Parathyroid adenoma (tissue), 2 donors: Measurements from ENCODE around the gene AMPD1.

Experiments used
- H2AFZ ChIP-seq: fragments of 300-600 bp; sonication (generic); one replicate; pipeline ENCODE4 v1.7.0; 2017; ENCODE audit warnings: antibody characterized with exemption, mild to moderate bottlenecking
- H3K27ac ChIP-seq: fragments of 300-600 bp; sonication (generic); one replicate; pipeline ENCODE4 v1.7.0; 2017
- H3K27me3 ChIP-seq: fragments of 300-600 bp; sonication (generic); one replicate; pipeline ENCODE4 v1.7.0; 2017; ENCODE audit warnings: low read length; ENCODE audit not compliant: control insufficient read depth, insufficient read depth
- H3K36me3 ChIP-seq: fragments of 300-600 bp; sonication (generic); one replicate; pipeline ENCODE4 v1.7.0; 2017; ENCODE audit warnings: low read length; ENCODE audit not compliant: control insufficient read depth, insufficient read depth
- H3K4me1 ChIP-seq: fragments of 300-600 bp; sonication (generic); one replicate; pipeline ENCODE4 v1.7.0; 2017; ENCODE audit warnings: control low read depth
- H3K4me2 ChIP-seq: fragments of 300-600 bp; sonication (generic); one replicate; pipeline ENCODE4 v1.7.0; 2017; ENCODE audit warnings: low read length
- H3K4me3 ChIP-seq: fragments of 300-600 bp; sonication (generic); one replicate; pipeline ENCODE4 v1.7.0; 2017; ENCODE audit warnings: low read depth, low read length
- H3K79me2 ChIP-seq: fragments of 300-600 bp; sonication (generic); one replicate; pipeline ENCODE4 v1.7.0; 2017; ENCODE audit warnings: control low read depth
- H3K9ac ChIP-seq: fragments of 300-600 bp; sonication (generic); one replicate; pipeline ENCODE4 v1.7.0; 2017; ENCODE audit warnings: mild to moderate bottlenecking
- H3K9me3 ChIP-seq: fragments of 300-600 bp; sonication (generic); one replicate; pipeline ENCODE4 v1.7.0; 2017; ENCODE audit warnings: low read length; ENCODE audit not compliant: control insufficient read depth
- CTCF ChIP-seq: fragments of 300-600 bp; sonication (generic); IDR thresholded peaks from one replicate; pipeline ENCODE4 v1.7.0; 2017; ENCODE audit warnings: antibody characterized with exemption, mild to moderate bottlenecking
- donor health status: primary hyperparathyroidism.

Gene AMPD1

GRCh38 chr1:114723457-114723856 lies 28.1 kb upstream of the AMPD1 start:
- H2AFZ ChIP-seq: no peak overlapping the region
- no peak overlapping the region for H3K27ac ChIP-seq
- H3K4me2 ChIP-seq: no peak overlapping the region

GRCh38 chr1:114720492-114720891 lies 25.1 kb upstream of the AMPD1 start:
- no peaks in the 10 kb centered on the region for H3K27me3 ChIP-seq
- peaks cover 3% of the 10 kb centered on the region for H3K79me2 ChIP-seq
- no peak overlapping the region for H3K27ac ChIP-seq
- H3K36me3 ChIP-seq: no peaks in the 10 kb centered on the region
- no peak overlapping the region for H3K4me2 ChIP-seq
- H3K4me1 ChIP-seq: no peaks in the 10 kb centered on the region
- H2AFZ ChIP-seq: no peak overlapping the region
- no peak for TF ChIP-seq CTCF
- no peak overlapping the region for H3K4me3 ChIP-seq
- H3K9ac ChIP-seq: no peak overlapping the region
- no peaks in the 10 kb centered on the region for H3K9me3 ChIP-seq

More at GRCh38 chr1:114723457-114723856, 28.1 kb upstream of the AMPD1 start:
- Histone ChIP-seq H3K79me2 (no peaks in the 10 kb centered on the region), H3K9ac (no peak overlapping the region), H3K4me1 (no peaks in the 10 kb centered on the region), H3K36me3 (no peaks in the 10 kb centered on the region), H3K4me3 (no peak overlapping the region), H3K9me3 (no peaks in the 10 kb centered on the region), H3K27me3 (no peaks in the 10 kb centered on the region)
- TF ChIP-seq CTCF: no peak

GRCh38 chr1:114719424-114719787 lies 24.1 kb upstream of the AMPD1 start:
- H3K27ac ChIP-seq: no peak overlapping the region
- H3K9ac ChIP-seq: no peak overlapping the region
- H3K4me1 ChIP-seq: no peaks in the 10 kb centered on the region
- H2AFZ ChIP-seq: no peak overlapping the region
- H3K4me3 ChIP-seq: no peak overlapping the region
- no peak for TF ChIP-seq CTCF
- peaks cover 3% of the 10 kb centered on the region for H3K79me2 ChIP-seq
- H3K9me3 ChIP-seq: no peaks in the 10 kb centered on the region
- H3K4me2 ChIP-seq: no peak overlapping the region
- no peaks in the 10 kb centered on the region for H3K36me3 ChIP-seq
- H3K27me3 ChIP-seq: no peaks in the 10 kb centered on the region

GRCh38 chr1:114718661-114719423 lies 23.5 kb upstream of the AMPD1 start:
- Histone ChIP-seq H2AFZ (no peak overlapping the region), H3K9ac (no peak overlapping the region), H3K9me3 (no peaks in the 10 kb centered on the region), H3K36me3 (no peaks in the 10 kb centered on the region), H3K4me2 (no peak overlapping the region), H3K4me1 (no peaks in the 10 kb centered on the region), H3K27me3 (no peaks in the 10 kb centered on the region), H3K79me2 (peaks cover 3% of the 10 kb centered on the region), H3K27ac (no peak overlapping the region), H3K4me3 (no peak overlapping the region)
- no peak for TF ChIP-seq CTCF
